Skeletal muscle satellite cell (primary cell): ENCODE data around the gene RPL27A.

Source experiments
- H3K27me3 ChIP-seq: 2 replicates; pipeline ENCODE4 v1.7.0; 2013; ENCODE audit warnings: low read length; ENCODE audit not compliant: control insufficient read depth, insufficient read depth
- H3K36me3 ChIP-seq: 2 replicates; pipeline ENCODE4 v1.7.0; 2013; ENCODE audit warnings: mild to moderate bottlenecking, control low read depth, low read length; ENCODE audit not compliant: insufficient read depth
- H3K4me1 ChIP-seq: 2 replicates; pipeline ENCODE4 v1.7.0; 2013; ENCODE audit warnings: low read length; ENCODE audit not compliant: control insufficient read depth, insufficient read depth
- H3K4me2 ChIP-seq: 2 replicates; pipeline ENCODE4 v1.7.0; 2013; ENCODE audit warnings: mild to moderate bottlenecking, low read length
- H3K4me3 ChIP-seq: 2 replicates; pipeline ENCODE4 v1.7.0; 2013; ENCODE audit warnings: low read length
- H3K9ac ChIP-seq: 2 replicates; pipeline ENCODE4 v1.7.0; 2013; ENCODE audit warnings: mild to moderate bottlenecking, low read depth, low read length, moderate library complexity
- H3K9me3 ChIP-seq: replicated peaks from 2 replicates; pipeline ENCODE4 v1.7.0; 2013; ENCODE audit warnings: mild to moderate bottlenecking, control low read depth, low read length

RPL27A gene

GRCh38 chr11:8676458-8676857, 6.1 kb upstream of the RPL27A start:
- Histone ChIP-seq H3K4me1 (peaks cover 11% of the 10 kb centered on the region), H3K27me3 (no peaks in the 10 kb centered on the region), H3K36me3 (no peaks in the 10 kb centered on the region), H3K9me3 (no peaks in the 10 kb centered on the region), H3K4me3 (no peak overlapping the region), H3K9ac (no peak overlapping the region), H3K4me2 (no peak overlapping the region)

DNA sequence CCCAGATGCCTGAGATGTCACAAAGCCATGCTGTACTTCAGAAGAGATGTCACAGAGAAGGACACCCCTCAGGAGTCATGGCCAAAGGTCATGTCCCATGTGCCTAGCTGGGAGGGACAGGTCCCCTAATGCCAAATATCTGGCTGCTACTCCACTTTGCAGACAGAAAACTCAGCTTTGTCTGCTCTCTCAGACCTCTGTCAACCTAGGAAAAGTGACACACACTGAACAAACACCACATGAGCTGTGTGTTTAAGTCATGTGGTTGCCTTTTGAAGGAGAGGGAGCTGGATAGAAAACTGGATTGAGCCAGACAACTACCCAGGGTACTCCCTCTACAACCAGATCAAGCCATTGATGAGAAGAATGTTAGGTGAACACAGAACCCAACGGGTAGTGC, 3.6 kb upstream of the RPL27A start:
- Histone ChIP-seq H3K9ac (no peak overlapping the region), H3K4me3 (no peak overlapping the region), H3K9me3 (no peaks in the 10 kb centered on the region), H3K4me2 (no peak overlapping the region), H3K27me3 (no peaks in the 10 kb centered on the region), H3K4me1 (peaks cover 4% of the 10 kb centered on the region), H3K36me3 (peaks cover 11% of the 10 kb centered on the region)

GRCh38 chr11:8681837-8682302, 722 bp upstream of the RPL27A start:
- Histone ChIP-seq H3K9me3 (no peaks in the 10 kb centered on the region), H3K36me3 (peaks cover 38% of the 10 kb centered on the region), H3K4me1 (peaks cover 33% of the 10 kb centered on the region), H3K9ac (peak overlapping the region; percentile 100), H3K27me3 (no peaks in the 10 kb centered on the region), H3K4me2 (peak overlapping the region; percentile 81), H3K4me3 (peak overlapping the region; percentile 95)

- H3K4me1 ChIP-seq, result peaks cover 46% of the 10 kb centered on the region
- no peaks in the 10 kb centered on the region for H3K27me3 ChIP-seq
- peaks cover 44% of the 10 kb centered on the region for H3K36me3 ChIP-seq
- H3K4me2 ChIP-seq, result peak overlapping the region; percentile 90
- no peaks in the 10 kb centered on the region for H3K9me3 ChIP-seq
- peak overlapping the region; percentile 100 for H3K9ac ChIP-seq
- H3K4me3 ChIP-seq, result peak overlapping the region; percentile 95
Measured at GRCh38 chr11:8683115-8683807, 669 bp downstream of the RPL27A start.

- Histone ChIP-seq H3K4me3 (peak overlapping the region; percentile 95), H3K9me3 (no peaks in the 10 kb centered on the region)
Measured at GRCh38 chr11:8684600-8685290, 2.2 kb downstream of the RPL27A start.

GRCh38 chr11:8685306-8685705, 2.7 kb downstream of the RPL27A start:
- Histone ChIP-seq H3K27me3 (no peaks in the 10 kb centered on the region), H3K4me2 (peak overlapping the region; percentile 90), H3K9me3 (no peaks in the 10 kb centered on the region), H3K36me3 (peaks cover 48% of the 10 kb centered on the region), H3K4me3 (no peak overlapping the region), H3K4me1 (peaks cover 63% of the 10 kb centered on the region), H3K9ac (peak overlapping the region; percentile 100)

More at GRCh38 chr11:8684600-8685290, 2.2 kb downstream of the RPL27A start:
- peaks cover 57% of the 10 kb centered on the region for H3K4me1 ChIP-seq
- H3K36me3 ChIP-seq, result peaks cover 45% of the 10 kb centered on the region
- peak overlapping the region; percentile 100 for H3K9ac ChIP-seq
- no peaks in the 10 kb centered on the region for H3K27me3 ChIP-seq
- peak overlapping the region; percentile 90 for H3K4me2 ChIP-seq

DNA sequence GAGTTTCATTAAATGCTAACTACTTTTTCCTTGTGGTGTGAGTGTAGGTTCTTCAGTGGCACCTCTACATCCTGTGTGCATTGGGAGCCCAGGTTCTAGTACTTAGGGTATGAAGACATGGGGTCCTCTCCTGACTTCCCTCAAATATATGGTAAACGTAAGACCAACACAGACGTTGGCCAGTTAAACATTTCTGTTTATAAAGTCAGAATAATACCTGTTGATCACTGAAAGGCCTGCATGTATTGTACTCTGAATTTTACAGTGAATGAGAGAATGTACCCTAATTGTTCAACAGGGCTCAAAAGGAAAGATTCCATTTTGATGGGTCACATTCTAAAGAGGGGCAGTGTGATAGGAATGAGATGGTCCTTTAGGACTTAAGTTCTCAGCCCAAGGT, 3.2 kb downstream of the RPL27A start:
- Histone ChIP-seq H3K36me3 (peaks cover 48% of the 10 kb centered on the region), H3K4me3 (no peak overlapping the region), H3K4me2 (peak overlapping the region; percentile 90), H3K27me3 (no peaks in the 10 kb centered on the region), H3K9me3 (no peaks in the 10 kb centered on the region), H3K4me1 (peaks cover 64% of the 10 kb centered on the region), H3K9ac (peak overlapping the region; percentile 100)

- Histone ChIP-seq H3K36me3 (peaks cover 50% of the 10 kb centered on the region), H3K9ac (peak overlapping the region; percentile 5), H3K4me1 (peaks cover 64% of the 10 kb centered on the region), H3K4me2 (no peak overlapping the region), H3K27me3 (no peaks in the 10 kb centered on the region), H3K9me3 (no peaks in the 10 kb centered on the region), H3K4me3 (no peak overlapping the region)
Measured at GRCh38 chr11:8686325-8686724, 3.7 kb downstream of the RPL27A start.

DNA sequence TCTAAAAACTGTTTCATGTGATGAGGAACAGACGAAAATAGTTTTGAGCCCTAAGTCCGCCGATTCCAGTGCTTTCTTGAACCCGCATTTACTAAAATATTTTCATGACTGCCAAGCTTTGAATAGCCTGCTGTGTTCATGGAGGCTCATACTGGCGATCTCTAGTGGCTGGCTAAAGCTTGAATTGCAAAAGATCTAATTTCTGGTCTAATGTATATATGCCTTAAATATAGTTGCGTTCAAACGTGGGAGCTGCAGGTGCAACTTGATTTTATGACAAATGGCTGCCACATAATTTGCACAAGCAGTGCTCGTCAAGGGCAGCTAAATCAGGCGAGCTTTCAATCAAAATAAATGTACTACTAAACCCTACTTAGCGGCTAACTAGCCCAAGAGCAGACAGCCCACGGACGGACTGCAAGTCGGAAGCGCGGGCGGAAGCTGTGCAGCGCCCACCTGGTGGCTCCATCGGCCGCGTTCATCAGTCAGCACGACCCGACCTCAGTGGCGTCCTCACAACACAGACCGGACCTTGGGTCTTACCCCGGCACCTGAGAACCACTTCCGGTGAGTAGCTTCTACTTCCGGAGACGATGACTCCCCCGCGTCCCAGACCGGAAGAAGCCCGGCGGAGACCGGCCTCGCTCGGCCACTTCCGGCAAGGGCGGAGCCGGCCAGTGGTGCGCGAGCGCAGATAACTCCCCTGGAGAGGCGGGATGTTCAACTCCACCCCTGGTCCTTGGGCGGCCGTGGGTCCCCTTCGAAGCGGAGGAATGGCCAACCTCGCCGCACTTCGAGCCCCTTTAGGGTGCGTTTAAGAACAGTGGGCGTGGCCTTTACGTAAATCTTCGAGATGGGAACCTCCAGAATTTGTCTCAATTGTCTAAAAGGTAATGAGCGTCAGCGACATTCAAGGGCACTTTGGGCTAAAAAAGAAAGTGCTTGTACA, 6.1 kb downstream of the RPL27A start:
- H3K27me3 ChIP-seq, result no peaks in the 10 kb centered on the region
- H3K36me3 ChIP-seq, result peaks cover 66% of the 10 kb centered on the region
- H3K9me3 ChIP-seq, result no peaks in the 10 kb centered on the region
- peak overlapping the region; percentile 78 for H3K9ac ChIP-seq
- peaks cover 61% of the 10 kb centered on the region for H3K4me1 ChIP-seq
- H3K4me2 ChIP-seq, result peak overlapping the region; percentile 76
- peak overlapping the region; percentile 60 for H3K4me3 ChIP-seq

GRCh38 chr11:8689726-8690255, 7.2 kb downstream of the RPL27A start:
- peak overlapping the region; percentile 60 for H3K4me3 ChIP-seq
- H3K4me2 ChIP-seq, result peak overlapping the region; percentile 76
- H3K4me1 ChIP-seq, result peaks cover 52% of the 10 kb centered on the region
- peak overlapping the region; percentile 78 for H3K9ac ChIP-seq
- no peaks in the 10 kb centered on the region for H3K9me3 ChIP-seq
- H3K36me3 ChIP-seq, result peaks cover 66% of the 10 kb centered on the region
- H3K27me3 ChIP-seq, result no peaks in the 10 kb centered on the region
